ENCODE measurements around the gene ZNF575. TPM values are rescaled to one million over a fixed set of nuclear protein-coding genes. Genes with fewer than 3 reads are reported as not detected.

Gene ZNF575
- 0.20 TPM in 1 of 2 replicates, not detected in the other for total RNA-seq (2014; rRNA removed; shearing (Covaris generic))

DNA sequence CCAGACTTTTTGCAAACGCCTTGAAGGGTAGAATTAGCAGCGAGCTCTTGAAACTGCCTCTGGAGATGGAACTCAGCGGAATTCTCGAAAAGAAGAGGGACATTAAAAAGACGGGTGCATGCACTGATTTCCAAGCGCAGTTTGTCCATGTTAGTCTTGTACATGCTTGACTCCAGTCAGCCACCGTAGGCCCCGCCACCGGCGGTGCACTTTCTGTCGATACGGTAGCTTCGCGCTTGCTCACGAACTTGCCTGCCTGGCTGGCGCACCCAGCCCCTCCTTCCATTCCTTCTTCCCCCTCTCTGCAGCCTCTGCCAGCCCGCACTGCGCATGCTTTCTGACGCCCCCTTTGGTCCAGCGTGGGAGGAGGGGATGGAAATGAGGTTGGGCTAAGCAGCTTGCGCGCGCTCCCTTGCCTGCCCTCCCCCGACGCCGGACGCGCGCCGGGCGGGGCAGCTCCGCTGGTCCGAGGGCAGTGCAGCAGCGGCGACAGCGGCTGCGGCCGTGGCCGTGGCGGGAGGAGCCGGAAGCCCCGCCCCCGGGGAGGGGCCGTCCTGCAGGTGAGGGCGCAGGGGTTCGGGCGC lies at the start of gene ZNF575:
ZNF575 (plus strand) TSS at position 227 of the 584 bp plus-strand sequence. CDS start 1,235 bp downstream, outside the sequence.
- peak; percentile 94 for DNase-seq (ENCODE audit: low read depth)

GRCh38 chr19:43483281-43483680 lies 49.7 kb upstream of the ZNF575 start:
- DNase-seq (ENCODE audit: low read depth) = no peak

- no peak for DNase-seq (ENCODE audit: low read depth)
These were observed 47.0 kb upstream of the ZNF575 start for GRCh38 chr19:43485951-43486350.

DNA sequence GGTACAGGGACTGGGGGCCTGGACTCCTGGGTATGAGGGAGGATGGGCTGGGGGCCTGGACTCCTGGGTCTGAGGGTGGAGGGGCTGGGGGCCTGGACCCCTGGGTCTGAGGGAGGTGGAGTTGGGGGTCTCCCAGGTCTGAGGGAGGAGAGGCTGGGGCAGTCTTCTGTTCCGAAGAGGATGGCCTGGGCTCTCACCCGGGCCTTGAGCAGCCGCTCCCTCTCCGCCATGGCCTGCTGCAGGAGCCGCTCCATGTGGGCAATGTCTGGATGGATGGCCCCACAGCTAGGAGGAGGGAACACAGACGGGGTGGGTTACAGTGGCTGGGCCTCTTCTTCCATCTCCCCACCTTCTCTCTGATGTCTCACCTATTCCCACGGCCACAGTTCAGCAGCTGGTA lies 46.6 kb upstream of the ZNF575 start:
- DNase-seq (ENCODE audit: low read depth) = no peak

GRCh38 chr19:43488179-43488578 lies 44.8 kb upstream of the ZNF575 start:
- DNase-seq (ENCODE audit: low read depth) = no peak

DNA sequence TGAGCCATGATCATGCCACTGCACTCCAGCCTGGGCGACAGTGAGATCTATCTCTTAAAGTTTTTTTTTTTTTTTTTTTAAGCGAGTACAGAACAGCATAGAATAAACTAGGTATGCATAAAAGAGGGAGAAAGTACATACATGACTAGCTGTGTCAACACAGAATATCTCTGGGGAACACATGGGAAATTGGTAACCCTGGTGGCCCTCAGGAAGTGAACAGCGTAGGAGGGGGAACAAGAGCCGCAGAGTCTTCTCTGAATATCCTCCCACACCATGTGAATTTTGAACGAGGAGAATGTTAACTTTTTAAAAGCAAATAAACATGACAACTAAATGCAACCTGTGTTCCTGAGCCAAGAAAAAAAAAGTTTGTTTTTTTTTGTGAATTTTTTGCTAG lies 43.7 kb upstream of the ZNF575 start:
- DNase-seq (ENCODE audit: low read depth) = no peak

DNA sequence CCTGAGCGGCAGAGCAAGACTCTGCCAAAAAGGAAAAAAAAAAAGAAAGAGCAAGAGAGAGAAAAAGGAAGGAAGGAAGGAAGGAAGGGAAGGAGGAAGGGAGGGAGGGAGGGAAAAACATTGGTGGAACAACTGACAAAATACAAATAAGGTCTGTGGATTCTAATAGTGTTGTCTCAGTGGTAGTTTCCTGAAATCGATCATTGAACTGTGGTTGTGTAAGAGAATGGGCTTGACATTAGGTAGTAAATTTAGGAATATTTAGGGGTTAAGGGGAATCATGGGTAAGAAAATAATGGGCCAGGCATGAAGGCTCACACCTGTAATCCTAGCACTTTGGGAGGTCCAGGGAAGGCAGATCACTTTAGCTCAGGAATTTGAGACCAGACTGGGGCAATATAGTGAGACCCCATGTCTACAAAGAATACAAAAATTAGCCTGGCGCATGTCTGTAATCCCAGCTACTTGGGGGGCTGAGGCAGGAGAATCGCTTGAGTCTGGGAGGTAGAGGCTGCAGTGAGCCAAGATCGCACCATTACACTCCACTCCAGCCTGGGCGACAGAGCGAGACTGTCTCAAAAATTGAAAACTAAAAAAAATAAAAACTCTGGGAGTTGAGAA lies 42.9 kb upstream of the ZNF575 start:
- no peak for DNase-seq (ENCODE audit: low read depth)

DNA sequence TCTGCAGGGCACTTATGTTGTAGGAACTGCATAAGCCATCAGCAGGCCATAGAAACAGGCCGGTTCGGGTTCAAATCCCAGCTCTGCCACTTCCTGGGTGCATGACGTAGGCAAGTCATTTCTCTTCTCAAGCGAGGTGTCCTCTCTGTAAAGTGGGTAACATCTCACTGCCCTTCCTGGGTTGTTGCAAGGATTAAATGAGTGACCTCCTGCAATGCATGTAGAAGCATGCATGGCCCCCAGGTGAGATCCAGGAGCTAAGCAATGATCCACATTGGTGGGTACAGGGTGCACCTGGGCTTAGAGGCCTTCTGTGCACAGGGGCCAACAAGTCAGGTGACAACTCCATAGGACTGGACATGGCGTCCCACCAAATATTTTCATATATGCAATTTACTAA lies 42.2 kb upstream of the ZNF575 start:
- DNase-seq (ENCODE audit: low read depth) = no peak

GRCh38 chr19:43495082-43495481 lies 37.9 kb upstream of the ZNF575 start:
- no peak for DNase-seq (ENCODE audit: low read depth)

DNA sequence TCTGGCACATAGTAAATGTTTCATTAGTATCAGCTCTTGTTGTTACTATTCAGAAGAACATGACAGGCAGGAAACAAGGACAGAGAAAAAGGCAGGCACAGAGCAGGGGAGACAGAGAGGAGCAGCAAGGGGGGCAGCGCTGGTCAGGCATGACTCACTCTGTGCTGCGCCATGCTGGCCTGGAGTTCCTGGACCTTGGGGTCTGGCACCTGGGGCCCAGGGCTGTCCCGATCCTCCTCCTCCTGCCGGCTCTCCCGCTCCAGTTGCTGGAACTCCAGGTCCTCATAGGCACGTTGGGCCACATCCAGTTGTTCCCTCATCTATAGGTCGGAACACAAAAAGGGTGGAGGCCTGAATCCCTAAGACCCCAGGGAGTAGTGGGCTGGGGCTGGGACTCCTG lies 36.0 kb upstream of the ZNF575 start:
- no peak for DNase-seq (ENCODE audit: low read depth)

- DNase-seq (ENCODE audit: low read depth) = no peak
These were observed 34.6 kb upstream of the ZNF575 start for GRCh38 chr19:43498233-43498842.

- no peak for DNase-seq (ENCODE audit: low read depth)
These were observed 33.9 kb upstream of the ZNF575 start for GRCh38 chr19:43499042-43499441.

DNA sequence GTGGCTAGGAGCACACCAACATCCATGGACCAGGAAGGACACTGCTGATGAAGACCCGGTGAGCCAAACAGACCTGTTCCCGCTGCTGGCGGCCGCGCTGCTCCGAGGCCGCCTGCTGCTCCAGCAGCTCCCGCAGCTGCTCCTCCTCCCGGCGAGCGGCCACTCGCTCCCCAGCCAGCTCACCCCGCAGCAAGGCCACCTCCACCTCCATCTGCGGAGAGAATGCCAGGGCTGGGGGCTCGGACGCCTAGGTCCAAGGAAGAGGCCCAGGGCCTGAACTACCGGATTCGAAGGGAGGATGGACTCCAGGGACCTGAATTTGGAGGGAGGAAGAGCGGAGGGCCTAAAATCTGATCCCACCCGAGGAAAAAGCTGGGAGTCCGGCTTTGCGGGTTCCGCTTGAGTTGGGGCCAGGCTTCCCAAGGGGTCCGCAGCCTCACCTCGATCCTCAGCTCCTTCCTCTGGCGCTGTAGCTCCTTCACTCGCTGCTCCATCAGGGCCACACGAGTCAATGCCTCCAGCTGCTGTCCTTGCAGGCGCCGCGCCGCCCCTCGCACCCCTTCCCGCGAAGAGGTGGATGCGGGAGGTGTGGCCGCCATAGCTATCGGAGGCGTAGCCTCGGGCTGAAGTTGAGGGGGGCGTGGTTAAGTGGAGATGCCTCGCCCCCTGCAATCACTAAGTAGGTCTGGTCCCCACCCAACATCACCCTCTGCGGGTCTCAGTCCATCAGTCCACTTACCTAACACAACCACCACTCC lies 31.1 kb upstream of the ZNF575 start:
- no peak for DNase-seq (ENCODE audit: low read depth)

- DNase-seq (ENCODE audit: low read depth) = no peak
These were observed 30.5 kb upstream of the ZNF575 start for GRCh38 chr19:43502419-43502976.

- peak; percentile 92 for DNase-seq (ENCODE audit: low read depth)
These were observed 29.2 kb upstream of the ZNF575 start for GRCh38 chr19:43503501-43504425.

DNA sequence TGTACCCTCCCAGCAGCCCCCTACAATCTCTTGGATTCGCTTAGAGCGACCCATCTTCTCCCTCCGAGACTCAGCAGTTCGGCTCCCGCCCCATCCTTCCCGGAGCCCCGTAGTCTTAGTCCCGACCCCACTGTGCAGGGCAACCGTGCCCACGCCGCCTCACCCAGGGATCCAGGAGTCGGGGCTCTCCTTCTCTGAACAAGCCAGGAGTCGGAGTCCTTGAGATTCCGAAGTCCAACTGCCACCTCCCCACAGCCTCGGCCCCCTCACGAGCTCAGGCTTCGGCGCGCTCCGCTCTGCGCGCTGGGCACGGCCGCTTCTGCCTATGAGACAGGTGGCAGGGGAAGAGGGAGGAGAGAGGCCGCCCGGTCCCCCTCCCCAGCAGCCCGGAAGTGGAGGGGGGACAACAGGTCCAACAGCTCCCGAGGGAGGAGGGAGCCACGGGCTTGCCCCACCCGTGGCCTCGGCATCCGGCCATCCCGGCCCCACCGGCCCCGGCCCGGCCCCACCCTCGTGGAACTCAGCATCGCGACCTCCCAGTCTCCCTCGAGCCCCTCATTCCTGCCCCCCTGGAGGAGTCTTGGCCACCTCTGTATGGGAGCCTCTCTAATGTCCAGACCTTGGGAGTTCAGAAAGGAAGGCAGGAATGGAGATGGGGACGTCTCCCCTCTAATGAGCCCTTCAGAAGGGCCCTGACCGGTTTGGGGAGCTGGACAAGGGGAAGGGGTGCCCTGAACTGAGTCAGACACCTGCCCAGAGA lies 28.4 kb upstream of the ZNF575 start, which contains the start of gene PHLDB3:
PHLDB3 (minus strand) TSS at position 321 of the 760 bp plus-strand sequence. CDS start 628 bp downstream, outside the sequence.
- DNase-seq (ENCODE audit: low read depth) = no peak

- no peak for DNase-seq (ENCODE audit: low read depth)
These were observed 27.9 kb upstream of the ZNF575 start for GRCh38 chr19:43505186-43505456.

DNA sequence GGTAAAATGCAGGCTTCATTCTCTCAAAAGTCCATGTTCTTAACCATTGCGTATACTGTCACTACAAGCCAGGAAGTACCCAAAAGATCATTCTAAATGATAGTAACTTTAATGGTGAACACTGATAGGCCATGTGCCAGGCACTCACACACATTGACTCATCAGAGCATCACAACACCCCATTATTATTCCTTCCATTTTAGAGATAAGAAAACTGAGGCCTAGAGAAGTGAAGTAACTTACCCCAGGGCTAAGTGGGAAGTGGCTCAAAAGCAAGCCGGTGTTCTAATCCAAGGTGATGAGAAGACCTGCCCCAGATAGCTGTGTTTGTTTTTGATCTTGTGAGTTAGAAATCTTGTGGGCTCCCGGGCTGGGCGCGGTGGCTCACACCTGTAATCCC lies 27.0 kb upstream of the ZNF575 start:
- no peak for DNase-seq (ENCODE audit: low read depth)

DNA sequence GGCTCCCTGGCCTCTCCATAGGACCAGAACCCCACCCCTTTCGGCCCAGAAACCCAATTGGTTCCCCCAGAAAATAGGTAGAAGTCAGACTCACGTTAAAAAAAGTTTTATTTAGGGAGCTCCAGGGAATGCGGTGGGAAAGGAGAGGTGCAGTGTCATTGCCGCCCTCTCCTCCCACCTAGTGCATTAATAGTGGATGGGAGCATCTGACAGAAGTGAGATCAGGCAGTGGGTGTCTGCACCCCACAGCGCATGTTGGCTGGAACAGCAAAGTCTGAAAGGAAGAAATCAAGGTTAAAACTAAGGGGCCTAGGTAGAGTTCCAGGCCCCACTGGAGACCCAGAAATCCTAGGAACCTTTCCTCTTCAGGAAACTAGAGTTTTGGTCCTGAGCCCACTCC lies 26.4 kb upstream of the ZNF575 start:
- no peak for DNase-seq (ENCODE audit: low read depth)

GRCh38 chr19:43507880-43508279 lies 25.1 kb upstream of the ZNF575 start:
- DNase-seq (ENCODE audit: low read depth) = no peak

DNA sequence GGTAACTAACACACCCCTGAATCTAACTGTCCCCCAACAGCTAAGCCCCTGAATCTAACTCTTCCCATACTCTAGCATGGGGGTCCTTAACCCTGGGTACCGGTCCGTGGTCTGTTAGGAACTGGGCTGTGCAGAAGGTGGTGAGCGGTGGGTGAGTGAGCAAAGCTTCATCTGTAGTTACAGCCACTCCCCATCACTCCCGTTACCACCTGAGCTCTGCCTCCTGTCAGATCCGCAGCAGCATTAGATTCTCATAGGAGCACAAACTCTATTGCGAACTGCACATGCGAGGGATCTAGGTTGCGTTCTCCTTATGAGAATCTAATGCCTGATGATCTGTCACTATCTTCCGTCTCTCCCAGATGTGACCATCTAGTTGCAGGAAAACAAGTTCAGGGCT lies 22.3 kb upstream of the ZNF575 start:
- no peak for DNase-seq (ENCODE audit: low read depth)
